HL-60 (cell line): ENCODE measurements around the gene ZFYVE9.

Experiments used
- CTCF ChIP-seq: IDR thresholded peaks from one replicate; pipeline ENCODE4 v1.5.1; 2011; ENCODE audit warnings: low read length, control low read depth, inconsistent platforms; ENCODE audit not compliant: insufficient read depth
- POLR2AphosphoS5 ChIP-seq: IDR thresholded peaks from 2 replicates; pipeline ENCODE4 v1.6.1; 2012; ENCODE audit warnings: low read depth

- TF ChIP-seq CTCF: no peak
- TF ChIP-seq POLR2AphosphoS5: no peak
Observed at GRCh38 chr1:52150946-52151345, 9.1 kb downstream of the ZFYVE9 start.
